HFF-Myc (cell line): Measurements from ENCODE around the gene STXBP6.

Experiments
- DNase-seq: peaks from one replicate; pipeline ENCODE4 v3.0.0-alpha.2; 2011; ENCODE audit warnings: low read depth; ENCODE audit errors: extremely low read depth
- H3K4me3 ChIP-seq: replicated peaks from 2 replicates; pipeline ENCODE4 v1.5.1; 2011; ENCODE audit warnings: low read depth, mild to moderate bottlenecking, control low read depth, low read length
- TF ChIP-seq, protein P1 (sequence below): IDR thresholded peaks from 2 replicates; pipeline ENCODE4 v1.5.1; 2012; ENCODE audit warnings: mild to moderate bottlenecking, low read depth, low read length, control low read depth; ENCODE audit errors: missing control alignments

Gene STXBP6

DNA sequence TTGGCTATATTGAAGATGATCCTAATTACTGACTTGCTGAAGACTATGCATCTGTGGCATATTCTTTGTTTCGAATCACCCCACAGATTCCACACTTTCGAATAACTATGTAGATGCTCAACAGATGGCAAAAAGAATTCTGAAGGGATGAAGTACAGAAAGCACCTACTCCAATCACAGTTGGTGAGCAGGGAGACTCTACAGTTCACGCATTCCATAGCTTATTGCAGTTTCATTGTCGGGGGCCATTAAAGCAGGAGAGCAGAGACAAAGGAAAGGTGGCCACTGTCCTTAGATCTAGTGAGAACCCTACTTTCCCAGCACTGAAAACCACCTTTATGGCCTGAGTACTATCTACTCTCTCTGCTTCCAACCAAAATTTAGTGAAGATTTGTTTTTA is 191.9 kb downstream of the STXBP6 start:
- H3K4me3 ChIP-seq, result no peak overlapping the region
- TF ChIP-seq, protein P1, sequence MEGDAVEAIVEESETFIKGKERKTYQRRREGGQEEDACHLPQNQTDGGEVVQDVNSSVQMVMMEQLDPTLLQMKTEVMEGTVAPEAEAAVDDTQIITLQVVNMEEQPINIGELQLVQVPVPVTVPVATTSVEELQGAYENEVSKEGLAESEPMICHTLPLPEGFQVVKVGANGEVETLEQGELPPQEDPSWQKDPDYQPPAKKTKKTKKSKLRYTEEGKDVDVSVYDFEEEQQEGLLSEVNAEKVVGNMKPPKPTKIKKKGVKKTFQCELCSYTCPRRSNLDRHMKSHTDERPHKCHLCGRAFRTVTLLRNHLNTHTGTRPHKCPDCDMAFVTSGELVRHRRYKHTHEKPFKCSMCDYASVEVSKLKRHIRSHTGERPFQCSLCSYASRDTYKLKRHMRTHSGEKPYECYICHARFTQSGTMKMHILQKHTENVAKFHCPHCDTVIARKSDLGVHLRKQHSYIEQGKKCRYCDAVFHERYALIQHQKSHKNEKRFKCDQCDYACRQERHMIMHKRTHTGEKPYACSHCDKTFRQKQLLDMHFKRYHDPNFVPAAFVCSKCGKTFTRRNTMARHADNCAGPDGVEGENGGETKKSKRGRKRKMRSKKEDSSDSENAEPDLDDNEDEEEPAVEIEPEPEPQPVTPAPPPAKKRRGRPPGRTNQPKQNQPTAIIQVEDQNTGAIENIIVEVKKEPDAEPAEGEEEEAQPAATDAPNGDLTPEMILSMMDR, result no peak
- DNase-seq, result no peak

DNA sequence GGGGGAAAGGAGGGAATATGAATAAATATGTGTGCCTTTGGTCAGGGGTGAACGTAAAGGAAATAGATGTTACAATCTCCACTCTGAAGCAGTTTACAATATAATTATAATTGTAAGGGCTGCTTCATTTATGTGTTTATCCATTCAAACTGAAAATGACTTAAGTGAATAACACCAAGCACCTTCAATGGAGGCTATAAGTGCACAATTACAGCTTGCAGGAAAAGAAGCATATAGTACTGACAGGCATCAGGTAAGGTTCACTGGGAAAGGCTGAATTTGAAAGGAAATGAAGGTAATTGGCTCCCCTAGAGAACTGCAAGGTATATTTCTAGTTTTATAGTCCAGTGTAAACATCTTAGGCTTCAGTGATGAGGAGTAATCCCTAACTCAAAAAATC is 192.7 kb downstream of the STXBP6 start:
- no peak for DNase-seq
- no peak overlapping the region for H3K4me3 ChIP-seq
- TF ChIP-seq, protein P1, result no peak

- H3K4me3 ChIP-seq, result no peak overlapping the region
- TF ChIP-seq, protein P1, result no peak
- DNase-seq, result no peak
Measured at GRCh38 chr14:24853446-24853845, 196.5 kb downstream of the STXBP6 start.

DNA sequence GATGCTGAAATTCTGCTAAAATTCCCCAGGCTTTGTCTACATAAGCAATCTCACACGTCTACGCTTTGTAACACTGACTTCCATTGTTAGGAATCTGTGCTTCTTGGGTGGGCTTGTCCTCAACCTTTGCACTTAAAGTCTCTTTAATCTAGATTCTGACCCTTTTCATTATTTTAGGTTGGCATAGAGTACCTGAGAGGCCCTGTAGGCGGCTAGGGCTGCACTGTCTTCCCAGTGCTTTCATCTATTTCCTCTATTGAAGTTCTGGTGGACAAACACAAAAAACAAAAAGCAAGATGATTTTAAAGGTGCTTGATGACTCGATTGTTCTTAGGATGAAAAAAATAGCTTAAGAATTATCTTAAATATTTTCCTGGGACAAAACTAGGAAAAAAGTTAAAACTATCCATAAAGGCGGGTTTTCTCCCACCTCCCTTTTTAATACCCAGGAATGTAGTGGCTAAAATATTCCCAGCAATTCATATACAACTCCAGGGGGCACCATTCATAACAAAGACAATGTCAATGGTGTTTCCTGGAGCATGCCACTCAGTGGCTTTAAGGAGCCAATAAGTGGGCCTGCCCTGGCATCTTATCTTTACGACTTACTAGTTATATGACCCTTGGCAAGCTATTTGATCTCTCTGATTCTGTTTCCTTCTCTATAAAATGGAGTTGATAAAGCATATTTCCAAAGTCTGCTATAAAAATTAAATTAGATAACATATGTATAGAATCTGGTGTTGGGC is 197.5 kb downstream of the STXBP6 start:
- no peak for DNase-seq
- no peak overlapping the region for H3K4me3 ChIP-seq
- TF ChIP-seq, protein P1, result no peak

- no peak overlapping the region for H3K4me3 ChIP-seq
- TF ChIP-seq, protein P1, result no peak
- DNase-seq, result no peak
Measured at GRCh38 chr14:24851837-24852236, 198.1 kb downstream of the STXBP6 start.

GRCh38 chr14:24851406-24851805 is 198.5 kb downstream of the STXBP6 start:
- H3K4me3 ChIP-seq, result no peak overlapping the region
- TF ChIP-seq, protein P1, result no peak
- no peak for DNase-seq

DNA sequence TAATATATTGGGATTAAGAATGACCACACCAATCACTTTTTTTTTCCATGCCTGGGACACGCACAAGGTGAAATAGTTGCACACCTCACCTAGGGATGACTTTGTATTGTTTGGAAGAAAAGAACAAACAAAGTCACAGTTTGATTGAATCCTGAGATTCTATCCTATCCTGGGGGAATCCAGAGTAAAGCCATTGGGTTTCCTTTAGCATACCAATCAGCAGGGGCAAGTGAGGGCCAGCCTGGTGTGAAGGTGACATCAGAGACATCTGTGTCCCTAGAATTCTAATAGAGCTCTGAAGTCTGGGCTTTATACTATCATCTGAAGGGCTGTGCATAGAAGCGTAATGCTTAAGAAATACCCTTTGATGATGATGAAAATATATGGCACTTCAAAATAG is 199.9 kb downstream of the STXBP6 start:
- no peak overlapping the region for H3K4me3 ChIP-seq
- TF ChIP-seq, protein P1, result no peak
- DNase-seq, result no peak
